ENCODE results near the gene TMEM245. TPM values are rescaled to one million over a fixed set of nuclear protein-coding genes. Genes with fewer than 3 reads are reported as not detected.

The TMEM245 gene
- total RNA-seq, 2 donors from 2014 or later = 76.5 to 95.4 TPM

- Histone ChIP-seq H3K4me1 (ENCODE audit: control insufficient read depth in 1 of 2, low read depth in 2 of 2) (peaks cover 40 to 69% of the 10 kb centered on the region in 2 donors), H3K36me3 (no peaks in the 10 kb centered on the region), H3K27ac (peak overlapping the region; percentile 35 to 36), H3K9me3 (no peaks in the 10 kb centered on the region), H3K27me3 (replicated peaks; ENCODE audit: insufficient read depth) (no peaks in the 10 kb centered on the region), H3K4me3 (no peak overlapping the region)
- no peak for DNase-seq (ENCODE audit: low spot score)
- ATAC-seq (ENCODE audit: insufficient number of reproducible peaks, low FRiP score, low read depth) = no peak
- no peak for TF ChIP-seq CTCF (IDR thresholded peaks at IDR 0.05)
These were observed 18.5 kb downstream of the TMEM245 start for GRCh38 chr9:109101202-109101595.

- no peak overlapping the region for H3K27ac ChIP-seq
- DNase-seq (ENCODE audit: low spot score) (no peak), ATAC-seq (ENCODE audit: insufficient number of reproducible peaks, low FRiP score, low read depth) (no peak)
- H3K4me1 ChIP-seq (ENCODE audit: control insufficient read depth in 1 of 2, low read depth in 2 of 2) = peaks cover 40 to 67% of the 10 kb centered on the region in 2 donors
- no peak for TF ChIP-seq CTCF (IDR thresholded peaks at IDR 0.05)
- H3K9me3 ChIP-seq = no peaks in the 10 kb centered on the region
- no peaks in the 10 kb centered on the region for H3K36me3 ChIP-seq
- H3K27me3 ChIP-seq (replicated peaks; ENCODE audit: insufficient read depth) = no peaks in the 10 kb centered on the region
- H3K4me3 ChIP-seq = no peak overlapping the region
These were observed 19.1 kb downstream of the TMEM245 start for GRCh38 chr9:109100543-109101201.

GRCh38 chr9:109098960-109099308 is 20.8 kb downstream of the TMEM245 start:
- peaks cover 40 to 71% of the 10 kb centered on the region in 2 donors for H3K4me1 ChIP-seq (ENCODE audit: control insufficient read depth in 1 of 2, low read depth in 2 of 2)
- no peak for DNase-seq (ENCODE audit: low spot score)
- no peak for TF ChIP-seq CTCF (IDR thresholded peaks at IDR 0.05)

GRCh38 chr9:109098171-109098959 is 21.4 kb downstream of the TMEM245 start:
- no peak for TF ChIP-seq CTCF (IDR thresholded peaks at IDR 0.05)
- Histone ChIP-seq H3K36me3 (peaks cover 2% of the 10 kb centered on the region), H3K4me3 (peak overlapping the region; percentile 10), H3K27me3 (replicated peaks; ENCODE audit: insufficient read depth) (no peaks in the 10 kb centered on the region), H3K9me3 (no peaks in the 10 kb centered on the region), H3K4me1 (ENCODE audit: control insufficient read depth in 1 of 2, low read depth in 2 of 2) (peaks cover 40 to 71% of the 10 kb centered on the region in 2 donors), H3K27ac (peak overlapping the region; percentile 9 to 41)
- DNase-seq (ENCODE audit: low spot score) (no peak), ATAC-seq (ENCODE audit: insufficient number of reproducible peaks, low FRiP score, low read depth) (no peak)

More at GRCh38 chr9:109098960-109099308, 20.8 kb downstream of the TMEM245 start:
- Histone ChIP-seq H3K4me3 (peak overlapping the region; percentile 10), H3K36me3 (peaks cover 1% of the 10 kb centered on the region), H3K27ac (peak overlapping the region; percentile 9 to 41), H3K9me3 (no peaks in the 10 kb centered on the region), H3K27me3 (replicated peaks; ENCODE audit: insufficient read depth) (no peaks in the 10 kb centered on the region)
- no peak for ATAC-seq (ENCODE audit: insufficient number of reproducible peaks, low FRiP score, low read depth)

GRCh38 chr9:109097146-109097545 is 22.6 kb downstream of the TMEM245 start:
- H3K27me3 ChIP-seq (replicated peaks; ENCODE audit: insufficient read depth) = no peaks in the 10 kb centered on the region
- peaks cover 44 to 64% of the 10 kb centered on the region in 2 donors for H3K4me1 ChIP-seq (ENCODE audit: control insufficient read depth in 1 of 2, low read depth in 2 of 2)
- no peak overlapping the region for H3K4me3 ChIP-seq
- H3K36me3 ChIP-seq = peaks cover 8% of the 10 kb centered on the region
- peak overlapping the region in 1 of 2 donors; percentile 41 for H3K27ac ChIP-seq
- no peak for TF ChIP-seq CTCF (IDR thresholded peaks at IDR 0.05)
- no peaks in the 10 kb centered on the region for H3K9me3 ChIP-seq
- no peak for ATAC-seq (ENCODE audit: insufficient number of reproducible peaks, low FRiP score, low read depth)
- no peak for DNase-seq (ENCODE audit: low spot score)

Measured in thoracic aorta (tissue), 2 donors.